AG04450 (cell line): ENCODE data around the gene KATNBL1. TPM values are rescaled to one million over a fixed set of nuclear protein-coding genes. Genes with fewer than 3 reads are reported as not detected.

Experiments
- CTCF ChIA-PET: fragments of 300-600, 350-600 bp; formaldehyde crosslinking; extraction: SDS; loops from one replicate; lab custom pipeline; 2022; ENCODE audit warnings: antibody characterized with exemption, inconsistent platforms; lab: Charles Lee
- POLR2A ChIA-PET: fragments of 350-600 bp; formaldehyde crosslinking; extraction: SDS; loops from one replicate; lab custom pipeline; 2021; ENCODE audit warnings: antibody characterized with exemption, inconsistent platforms; lab: Yijun Ruan, JAX
- DNase-seq: peaks from one replicate; pipeline ENCODE4 v3.0.0-alpha.2; 2011; ENCODE audit warnings: low read depth, low spot score
- H3K27ac ChIP-seq: one replicate; pipeline ENCODE4 v1.5.1; 2012; ENCODE audit warnings: low read depth, low read length, control low read depth
- H3K27me3 ChIP-seq: one replicate; pipeline ENCODE4 v1.6.0; 2012; ENCODE audit warnings: low read length; ENCODE audit not compliant: control insufficient read depth, insufficient read depth
- H3K4me3 ChIP-seq: 2 replicates; pipeline ENCODE4 v1.5.1; 2011; ENCODE audit warnings: mild to moderate bottlenecking, low read depth, low read length, control low read depth
- H3K9me3 ChIP-seq: 2 replicates; pipeline ENCODE4 v1.5.1; 2012; ENCODE audit warnings: low read length; ENCODE audit not compliant: control insufficient read depth, insufficient read depth
- polyA plus RNA-seq: library from polyadenylated mRNA; depleted of rRNA; stranded (reverse); fragments of >200 nt; gene quantifications from 2 replicates; pipeline ENCODE4 v1.2.3, GENCODE V29; 2011
- TF ChIP-seq, protein P1 (sequence below): IDR thresholded peaks from 2 replicates; pipeline ENCODE4 v1.5.1; 2011; ENCODE audit warnings: low read depth, low read length, control low read depth, inconsistent platforms

The KATNBL1 gene
- polyA plus RNA-seq, 1 experiment = 46.6 TPM

DNA sequence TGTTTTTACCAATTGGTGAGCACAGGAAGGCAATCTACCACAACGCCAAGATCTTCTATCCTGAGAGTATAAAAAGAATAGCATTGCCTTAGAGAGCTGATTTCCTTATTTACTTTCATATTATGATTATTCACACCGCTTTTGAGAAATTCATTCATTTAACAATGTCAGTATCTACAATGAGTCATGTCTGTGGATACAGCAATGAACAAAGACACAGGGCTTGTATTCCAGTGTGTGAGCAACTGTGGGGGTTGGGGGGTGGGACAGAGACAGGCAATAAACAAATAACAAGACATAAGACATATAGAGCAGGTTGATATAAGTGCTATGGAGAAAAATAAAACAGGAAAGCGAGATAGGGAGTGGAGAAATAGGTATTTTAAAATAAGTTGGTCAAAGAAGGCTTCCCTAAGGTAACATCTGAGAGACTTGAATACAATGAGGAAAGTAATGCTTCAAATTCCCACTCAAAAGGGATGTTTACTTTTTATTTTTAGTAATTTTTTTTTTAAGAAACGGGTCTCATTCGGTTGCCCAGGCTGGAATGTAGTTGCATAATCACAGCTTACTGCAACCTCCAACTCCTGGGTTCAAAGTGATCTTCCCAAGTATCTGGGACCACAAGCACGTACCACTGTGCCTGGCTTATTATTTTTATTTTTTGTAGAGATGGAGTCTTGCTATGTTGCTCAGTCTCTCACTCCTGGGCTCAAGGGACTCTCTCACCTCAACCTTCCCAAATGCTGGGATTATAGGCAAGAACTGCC is 62.3 kb downstream of the KATNBL1 start:
- Histone ChIP-seq H3K27me3 (no peaks in the 10 kb centered on the region), H3K4me3 (no peak overlapping the region), H3K27ac (no peak overlapping the region), H3K9me3 (no peaks in the 10 kb centered on the region)
- POLR2A ChIA-PET = no interaction called here
- DNase-seq = no peak
- CTCF ChIA-PET = interaction anchor here (1.4 to 1.7 kb wide), 2 partner anchors 37 to 61 kb away, joined by 3 to 6 read pairs; no protein-coding TSS in a partner anchor
- TF ChIP-seq, protein P1, sequence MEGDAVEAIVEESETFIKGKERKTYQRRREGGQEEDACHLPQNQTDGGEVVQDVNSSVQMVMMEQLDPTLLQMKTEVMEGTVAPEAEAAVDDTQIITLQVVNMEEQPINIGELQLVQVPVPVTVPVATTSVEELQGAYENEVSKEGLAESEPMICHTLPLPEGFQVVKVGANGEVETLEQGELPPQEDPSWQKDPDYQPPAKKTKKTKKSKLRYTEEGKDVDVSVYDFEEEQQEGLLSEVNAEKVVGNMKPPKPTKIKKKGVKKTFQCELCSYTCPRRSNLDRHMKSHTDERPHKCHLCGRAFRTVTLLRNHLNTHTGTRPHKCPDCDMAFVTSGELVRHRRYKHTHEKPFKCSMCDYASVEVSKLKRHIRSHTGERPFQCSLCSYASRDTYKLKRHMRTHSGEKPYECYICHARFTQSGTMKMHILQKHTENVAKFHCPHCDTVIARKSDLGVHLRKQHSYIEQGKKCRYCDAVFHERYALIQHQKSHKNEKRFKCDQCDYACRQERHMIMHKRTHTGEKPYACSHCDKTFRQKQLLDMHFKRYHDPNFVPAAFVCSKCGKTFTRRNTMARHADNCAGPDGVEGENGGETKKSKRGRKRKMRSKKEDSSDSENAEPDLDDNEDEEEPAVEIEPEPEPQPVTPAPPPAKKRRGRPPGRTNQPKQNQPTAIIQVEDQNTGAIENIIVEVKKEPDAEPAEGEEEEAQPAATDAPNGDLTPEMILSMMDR = no peak

- Histone ChIP-seq H3K27me3 (no peaks in the 10 kb centered on the region), H3K4me3 (no peak overlapping the region), H3K27ac (no peak overlapping the region), H3K9me3 (peaks cover 4% of the 10 kb centered on the region; the same call in 1 of the 2 replicates)
- ChIA-PET POLR2A (interaction anchor here (0.9 kb wide), 1 partner anchor 10 kb away, joined by 3 read pairs; no protein-coding TSS in a partner anchor), CTCF (interaction anchor here (0.6 to 2.8 kb wide), 2 partner anchors 23 to 110 kb away, joined by 3 to 20 read pairs; no protein-coding TSS in a partner anchor)
- no peak for DNase-seq
- TF ChIP-seq, protein P1 = no peak
Measured at GRCh38 chr15:34133511-34133910, 76.4 kb downstream of the KATNBL1 start.

GRCh38 chr15:34132881-34133280 is 77.0 kb downstream of the KATNBL1 start:
- POLR2A ChIA-PET = interaction anchor here (0.9 kb wide), 1 partner anchor 10 kb away, joined by 3 read pairs; no protein-coding TSS in a partner anchor
- Histone ChIP-seq H3K4me3 (no peak overlapping the region), H3K9me3 (peaks cover 4% of the 10 kb centered on the region; the same call in 1 of the 2 replicates), H3K27me3 (no peaks in the 10 kb centered on the region), H3K27ac (no peak overlapping the region)
- CTCF ChIA-PET = interaction anchor here (0.8 to 2.8 kb wide), 2 partner anchors 21 to 23 kb away, joined by 3 to 20 read pairs; no protein-coding TSS in a partner anchor
- TF ChIP-seq, protein P1 = no peak
- DNase-seq = no peak

- Histone ChIP-seq H3K4me3 (no peak overlapping the region), H3K27me3 (no peaks in the 10 kb centered on the region), H3K27ac (no peak overlapping the region), H3K9me3 (no peaks in the 10 kb centered on the region)
- DNase-seq = no peak
- POLR2A ChIA-PET = no interaction called here
- TF ChIP-seq, protein P1 = no peak
- CTCF ChIA-PET = no interaction called here
Measured at GRCh38 chr15:34128898-34129297, 81.0 kb downstream of the KATNBL1 start.

- Histone ChIP-seq H3K27ac (no peak overlapping the region), H3K9me3 (no peaks in the 10 kb centered on the region), H3K27me3 (no peaks in the 10 kb centered on the region), H3K4me3 (no peak overlapping the region)
- CTCF ChIA-PET = interaction anchor here (0.9 to 5.7 kb wide), 2 partner anchors 16 to 83 kb away, joined by 3 to 33 read pairs; partner anchors contain the start of gene KATNBL1
- no peak for DNase-seq
- TF ChIP-seq, protein P1 = no peak
- POLR2A ChIA-PET = no interaction called here
Measured at GRCh38 chr15:34126522-34126921, 83.4 kb downstream of the KATNBL1 start.
